Heart left ventricle (tissue), 16 donors: ENCODE data around the gene C2orf15. TPM values are rescaled to one million over a fixed set of nuclear protein-coding genes. Genes with fewer than 3 reads are reported as not detected.

Experiments used
- ATAC-seq, 4 donors: fragments of 200-7000 bp; cut with Tn5 transposase; one replicate each; pipeline ENCODE4 v1.9.1; 2020 to 2022; ENCODE audit warnings: moderate library complexity in 4 of 4, mild to moderate bottlenecking in 3 of 4, moderate number of reproducible peaks in 1 of 4
- DNase-seq, 5 donors: peaks; one replicate each; pipeline ENCODE4 v3.0.0-alpha.2; 2020
- H3K27ac ChIP-seq, 12 donors: fragments of 200-600 bp; sonication (generic) in 4 of 12; one replicate each; pipeline versions ENCODE4 v1.5.0 to v1.8.0; 2016 to 2022; ENCODE audit warnings: mild to moderate bottlenecking in 2 of 12
- H3K27me3 ChIP-seq, 9 donors: fragments of 200-600 bp; sonication (generic) in 2 of 9; one replicate each; pipeline versions ENCODE4 v1.5.1 to v1.8.0; 2016 to 2022; ENCODE audit warnings: mild to moderate bottlenecking in 3 of 9
- H3K36me3 ChIP-seq, 9 donors: fragments of 200-600 bp; sonication (generic) in 2 of 9; one replicate each; pipeline versions ENCODE4 v1.5.0 to v1.8.0; 2018 to 2022; ENCODE audit warnings: mild to moderate bottlenecking in 2 of 9
- H3K4me1 ChIP-seq, 12 donors: fragments of 200-600 bp; sonication (generic) in 4 of 12; one replicate each; pipeline versions ENCODE4 v1.5.0 to v1.8.0; 2016 to 2022; ENCODE audit warnings: mild to moderate bottlenecking in 3 of 12
- H3K4me3 ChIP-seq, 12 donors: fragments of 200-600 bp; sonication (generic) in 4 of 12; one replicate each; pipeline versions ENCODE4 v1.5.0 to v1.8.0; 2017 to 2022; ENCODE audit warnings: mild to moderate bottlenecking in 9 of 12, moderate library complexity in 4 of 12
- H3K9me3 ChIP-seq, 12 donors: fragments of 200-600 bp; sonication (generic) in 4 of 12; one replicate each; pipeline versions ENCODE4 v1.5.0 to v1.8.0; 2016 to 2022; ENCODE audit warnings: mild to moderate bottlenecking in 1 of 12
- POLR2A ChIP-seq, 2 donors: fragments of 450-650 bp; IDR thresholded peaks; one replicate each; pipeline ENCODE4 v1.6.1; 2017; ENCODE audit warnings: antibody characterized with exemption in 2 of 2, mild to moderate bottlenecking in 2 of 2, moderate library complexity in 2 of 2
- WGBS, 4 donors: extraction: QIAGEN DNeasy Blood & Tissue Kit in 2 of 4; methylation state at CpG; one replicate each; pipeline versions ENCODE4 v1.1.5 to v1.1.7; 2013 to 2018; 5-methylcytosine and 5-hydroxymethylcytosine counted together
- intact Hi-C, 10 donors: fragments of 100-400 bp; cut with DNase I; formaldehyde crosslinking; loops; one replicate each; pipeline versions ENCODE4 v1.11.1 to v1.14.2; 2022
- polyA plus RNA-seq, 2 donors: library from polyadenylated mRNA; stranded (reverse); fragments of 200-250 nt; gene quantifications; one replicate each; pipeline ENCODE4 v1.2.3, GENCODE V29; 2013
- total RNA-seq, 9 donors: library from RNA; depleted of rRNA in 2 of 9; stranded (reverse); fragments of >200 nt in 2 of 9; fragmentation: NEBNext Ultra II Directional in 3 of 9; extraction: Animal tissue kit (Norgen Biotek cat#: 25700) in 3 of 9; gene quantifications; one replicate each; pipeline versions ENCODE4 v1.1.0 to v1.2.4, GENCODE V29; 2016 to 2023
- TF ChIP-seq, protein P1 (sequence below), 12 donors: fragments of 200-600 bp; sonication (generic) in 4 of 12; IDR thresholded peaks; one replicate each; pipeline versions ENCODE4 v1.5.0 to v1.8.0; 2018 to 2022; ENCODE audit warnings: antibody characterized with exemption in 12 of 12, mild to moderate bottlenecking in 5 of 12
- donor health status: ischemic (EF 13 %, LVEDD 7.1; RV severe dilation, severe dysfunction).
- donor health status: healthy with polysubstance abuse.
- donor health status: DM: no; HTN: yes; CAD: no.
- donor health status: DM: no; HTN: no; CAD: no.
- donor health status: ischemic (EF 25% LVEDD 6.9; RV normal size, moderate dysfunction).
- donor health status: ischemic (EF 25% LVEDD 5.7; RV mildly dilated, moderate dysfunction).
- donor health status: healthy.
- donor health status: DM: yes; HTN: yes; CAD: no.
- donor health status: ischemic (EF 35%, LVEDD 5.7; RV mildly dilated, moderate dysfunction).
- donor health status: nonischemic (EF 11% LVEDD 7.7; RV severe dilation, severe dysfunction).
- donor health status: DM: yes; HTN: yes; CAD: no.
- donor health status: PGD.
- donor health status: ischemic (EF 29% LVEDD 5.4; RV normal size, mild dysfunction).
- donor health status: nonischemic (EF 23%, LVEDD 6.1; RV moderate dilation, normal function).

C2orf15 gene
- total and polyA plus RNA-seq, 11 donors: 0.04 to 0.70 (median 0.49) TPM; not detected in 7

DNA sequence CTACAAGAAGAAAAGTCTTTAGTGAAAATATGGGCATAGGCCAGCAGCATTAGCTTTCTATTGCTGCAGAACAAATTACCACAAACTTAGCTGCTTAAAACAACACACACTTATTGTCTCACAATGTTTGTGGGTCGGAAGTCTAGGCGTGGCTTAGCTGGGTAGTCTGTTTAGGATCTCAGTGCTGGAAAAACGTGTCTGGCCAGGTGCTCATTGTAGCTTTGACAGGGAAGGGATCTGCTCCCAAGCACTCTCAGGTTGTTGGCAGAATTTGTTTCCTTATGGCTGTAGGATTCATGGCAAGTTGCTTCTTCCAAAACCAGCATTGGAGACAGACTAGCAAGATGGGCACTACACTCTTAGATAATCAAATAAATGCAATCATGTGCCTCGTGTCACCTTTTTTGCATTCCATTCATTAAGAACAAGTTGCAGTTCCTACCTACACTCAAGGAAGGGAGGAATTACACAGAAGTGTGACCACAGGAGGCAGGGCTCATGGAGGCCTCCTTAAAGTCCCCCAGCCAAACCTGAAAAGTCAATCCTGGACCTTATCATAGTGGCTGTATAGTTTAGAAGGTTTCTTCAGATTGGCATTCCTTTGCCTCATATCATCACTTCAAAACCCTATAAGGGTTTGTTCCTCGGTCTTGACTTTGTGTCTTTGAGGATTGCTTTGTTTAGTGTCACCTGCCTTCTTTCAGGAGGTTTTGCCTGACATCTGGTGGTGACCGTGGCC lies 56.8 kb downstream of the C2orf15 start:
- H3K36me3 ChIP-seq: peaks cover 0 to 65% (median 50%) of the 10 kb centered on the region in 9 donors

GRCh38 chr2:99200076-99200800 lies 58.7 kb downstream of the C2orf15 start:
- ATAC-seq (no peak), DNase-seq (no peak)
- Histone ChIP-seq H3K4me3 (no peak overlapping the region), H3K36me3 (peaks cover 0 to 45% (median 32%) of the 10 kb centered on the region in 9 donors), H3K27me3 (no peaks in the 10 kb centered on the region), H3K9me3 (no peaks in the 10 kb centered on the region), H3K4me1 (no peaks in the 10 kb centered on the region), H3K27ac (no peak overlapping the region)
- WGBS, 4 donors: 86 to 95% (median 94%) methylated on average over 7 of the region's 7 CpGs
- TF ChIP-seq, protein P1, sequence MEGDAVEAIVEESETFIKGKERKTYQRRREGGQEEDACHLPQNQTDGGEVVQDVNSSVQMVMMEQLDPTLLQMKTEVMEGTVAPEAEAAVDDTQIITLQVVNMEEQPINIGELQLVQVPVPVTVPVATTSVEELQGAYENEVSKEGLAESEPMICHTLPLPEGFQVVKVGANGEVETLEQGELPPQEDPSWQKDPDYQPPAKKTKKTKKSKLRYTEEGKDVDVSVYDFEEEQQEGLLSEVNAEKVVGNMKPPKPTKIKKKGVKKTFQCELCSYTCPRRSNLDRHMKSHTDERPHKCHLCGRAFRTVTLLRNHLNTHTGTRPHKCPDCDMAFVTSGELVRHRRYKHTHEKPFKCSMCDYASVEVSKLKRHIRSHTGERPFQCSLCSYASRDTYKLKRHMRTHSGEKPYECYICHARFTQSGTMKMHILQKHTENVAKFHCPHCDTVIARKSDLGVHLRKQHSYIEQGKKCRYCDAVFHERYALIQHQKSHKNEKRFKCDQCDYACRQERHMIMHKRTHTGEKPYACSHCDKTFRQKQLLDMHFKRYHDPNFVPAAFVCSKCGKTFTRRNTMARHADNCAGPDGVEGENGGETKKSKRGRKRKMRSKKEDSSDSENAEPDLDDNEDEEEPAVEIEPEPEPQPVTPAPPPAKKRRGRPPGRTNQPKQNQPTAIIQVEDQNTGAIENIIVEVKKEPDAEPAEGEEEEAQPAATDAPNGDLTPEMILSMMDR (IDR thresholded peaks at IDR 0.05): no peak
- no peak for TF ChIP-seq POLR2A (IDR thresholded peaks at IDR 0.05)
- intact Hi-C loops: no loop called here

More for the DNA sequence above, 56.8 kb downstream of the C2orf15 start:
- TF ChIP-seq POLR2A (IDR thresholded peaks at IDR 0.05): no peak
- TF ChIP-seq, protein P1 (IDR thresholded peaks at IDR 0.05): no peak
- DNase-seq (no peak), ATAC-seq (no peak)
- Histone ChIP-seq H3K4me3 (no peak overlapping the region), H3K27me3 (no peaks in the 10 kb centered on the region), H3K27ac (no peak overlapping the region), H3K9me3 (no peaks in the 10 kb centered on the region), H3K4me1 (no peaks in the 10 kb centered on the region)
- intact Hi-C loops: loop anchor here in 1 of 10 donors (10.0 kb wide), 1 partner anchor 127 kb away; no protein-coding TSS in a partner anchor
- WGBS, 4 donors: 85 to 89% (median 87%) methylated on average over 6 of the region's 6 CpGs

Other genes with a start within 250 kb of the C2orf15 start
- gene CRACDL, start 205.5 kb upstream of the C2orf15 start, total RNA-seq: 1 to 10 TPM; 1.1 to 6.4 (median 2.9) TPM
- gene CRACDL, start 205.5 kb upstream of the C2orf15 start, polyA plus RNA-seq: 1 to 10 TPM; 1.7 to 7.4 TPM
- 10 to 100 TPM in 1 of 9 donors, 1 to 10 TPM in 8; 1.3 to 63.7 (median 2.9) TPM for gene TSGA10, start 13.2 kb downstream of the C2orf15 start, total RNA-seq
- 1 to 10 TPM in 1 of 2 donors, under 1 TPM in 1; 0.75 to 1.7 TPM for gene TSGA10, start 13.2 kb downstream of the C2orf15 start, polyA plus RNA-seq
- gene LIPT1, start 13.3 kb downstream of the C2orf15 start, total RNA-seq: 10 to 100 TPM in 2 of 9 donors, 1 to 10 TPM in 7; 5.3 to 10.9 (median 7.5) TPM
- 10 to 100 TPM in 1 of 2 donors, 1 to 10 TPM in 1; 5.3 to 12.4 TPM for gene LIPT1, start 13.3 kb downstream of the C2orf15 start, polyA plus RNA-seq
- 10 to 100 TPM in 8 of 9 donors, 1 to 10 TPM in 1; 8.4 to 16.4 (median 14.0) TPM for gene MITD1, start 39.4 kb downstream of the C2orf15 start, total RNA-seq
- gene MITD1, start 39.4 kb downstream of the C2orf15 start, polyA plus RNA-seq: 10 to 100 TPM; 21.7 to 22.6 TPM
- 10 to 100 TPM; 26.4 to 38.3 (median 34.3) TPM for gene MRPL30, start 39.5 kb downstream of the C2orf15 start, total RNA-seq
- gene MRPL30, start 39.5 kb downstream of the C2orf15 start, polyA plus RNA-seq: 10 to 100 TPM; 24.9 to 30.7 TPM
- gene LYG2, start 114.0 kb downstream of the C2orf15 start, total RNA-seq: not detected
- not detected for gene LYG2, start 114.0 kb downstream of the C2orf15 start, polyA plus RNA-seq
- gene LYG1, start 159.5 kb downstream of the C2orf15 start, total RNA-seq: under 1 TPM in 6 of 9 donors, not detected in 3; 0.29 to 0.64 (median 0.47) TPM
- gene LYG1, start 159.5 kb downstream of the C2orf15 start, polyA plus RNA-seq: 1 to 10 TPM in 1 of 2 donors, under 1 TPM in 1; 0.80 to 1.2 TPM
- gene TXNDC9, start 194.6 kb downstream of the C2orf15 start, total RNA-seq: 10 to 100 TPM; 19.4 to 34.3 (median 22.7) TPM
- gene TXNDC9, start 194.6 kb downstream of the C2orf15 start, polyA plus RNA-seq: 10 to 100 TPM; 15.8 to 37.5 TPM
- gene EIF5B, start 195.7 kb downstream of the C2orf15 start, total RNA-seq: 100 to 1,000 TPM in 2 of 9 donors, 10 to 100 TPM in 7; 56.1 to 165 (median 86.8) TPM
- 100 to 1,000 TPM; 109 to 115 TPM for gene EIF5B, start 195.7 kb downstream of the C2orf15 start, polyA plus RNA-seq